ENCODE data around the gene HVCN1.

The HVCN1 gene

DNA sequence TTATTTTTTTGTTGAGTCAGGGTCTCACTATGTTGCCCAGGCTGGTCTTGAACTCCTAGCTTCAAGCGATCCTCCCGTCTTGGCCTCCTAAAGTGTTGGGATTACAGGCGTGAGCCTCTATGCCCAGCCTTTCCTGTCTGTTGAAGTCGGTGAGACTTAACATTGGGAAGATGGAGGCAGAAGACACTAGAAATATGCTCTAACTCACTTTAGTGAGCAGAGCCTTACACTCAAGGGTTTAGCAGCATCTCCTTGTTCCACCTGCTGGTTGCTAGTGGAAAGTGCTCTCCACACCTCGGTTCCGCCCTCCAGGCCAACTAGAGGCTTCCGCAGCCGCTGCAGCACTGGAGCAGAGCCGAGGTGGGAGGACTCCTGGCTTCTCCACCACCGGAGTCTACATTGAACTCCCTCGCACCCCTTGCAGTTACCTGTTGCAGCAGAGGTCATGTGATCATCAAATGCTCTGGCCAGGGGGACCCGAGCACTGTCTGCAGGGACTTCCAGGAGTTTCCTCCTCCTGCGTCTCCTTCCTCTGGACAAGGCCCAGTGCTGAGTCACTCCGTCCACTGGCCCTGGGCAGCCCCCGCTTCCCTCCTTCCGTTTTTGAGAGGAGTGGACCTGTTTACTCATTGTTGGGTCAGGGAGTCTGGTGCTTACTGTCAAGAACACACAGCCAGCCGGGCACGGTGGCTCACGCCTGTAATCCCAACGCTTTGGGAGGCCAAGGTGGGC lies 9.4 kb upstream of the HVCN1 start:
- peak; percentile 94 for ATAC-seq
- TF ChIP-seq CREB5 (CRISPR knock-in tag; IDR thresholded peaks at IDR 0.05; ENCODE audit: low read depth), result no peak
- TF ChIP-seq ZNF70 (CRISPR knock-in tag; IDR thresholded peaks at IDR 0.05), result no peak
- TF ChIP-seq SNAI2 (CRISPR knock-in tag; IDR thresholded peaks at IDR 0.05), result no peak
- no peak for TF ChIP-seq ZFP3 (CRISPR knock-in tag; IDR thresholded peaks at IDR 0.05)
- no peak for TF ChIP-seq TSHZ2 (CRISPR knock-in tag; IDR thresholded peaks at IDR 0.05)
- TF ChIP-seq ZFP30 (CRISPR knock-in tag; IDR thresholded peaks at IDR 0.05), result no peak
- no peak for TF ChIP-seq ZNF8 (CRISPR knock-in tag; IDR thresholded peaks at IDR 0.05)
- no peak for TF ChIP-seq CSRNP3 (CRISPR knock-in tag; IDR thresholded peaks at IDR 0.05)
- TF ChIP-seq ESRRG (CRISPR knock-in tag; IDR thresholded peaks at IDR 0.05), result no peak
- TF ChIP-seq ISL1 (CRISPR knock-in tag; IDR thresholded peaks at IDR 0.05), result no peak
- no peak for TF ChIP-seq OSR1 (CRISPR knock-in tag; IDR thresholded peaks at IDR 0.05)
- no peak for TF ChIP-seq ZC3H10 (CRISPR knock-in tag; IDR thresholded peaks at IDR 0.05)
- TF ChIP-seq ZNF565 (CRISPR knock-in tag; conservative IDR thresholded peaks at IDR 0.05; ENCODE audit: low read depth), result no peak
- no peak for TF ChIP-seq RARB (CRISPR knock-in tag; IDR thresholded peaks at IDR 0.05)
- no peak for TF ChIP-seq BACH2 (CRISPR knock-in tag; IDR thresholded peaks at IDR 0.05; ENCODE audit: borderline replicate concordance)
- no peak for TF ChIP-seq TOX (CRISPR knock-in tag; IDR thresholded peaks at IDR 0.05; ENCODE audit: borderline replicate concordance)
- no peak for TF ChIP-seq TCF4 (CRISPR knock-in tag; IDR thresholded peaks at IDR 0.05; ENCODE audit: borderline replicate concordance)

DNA sequence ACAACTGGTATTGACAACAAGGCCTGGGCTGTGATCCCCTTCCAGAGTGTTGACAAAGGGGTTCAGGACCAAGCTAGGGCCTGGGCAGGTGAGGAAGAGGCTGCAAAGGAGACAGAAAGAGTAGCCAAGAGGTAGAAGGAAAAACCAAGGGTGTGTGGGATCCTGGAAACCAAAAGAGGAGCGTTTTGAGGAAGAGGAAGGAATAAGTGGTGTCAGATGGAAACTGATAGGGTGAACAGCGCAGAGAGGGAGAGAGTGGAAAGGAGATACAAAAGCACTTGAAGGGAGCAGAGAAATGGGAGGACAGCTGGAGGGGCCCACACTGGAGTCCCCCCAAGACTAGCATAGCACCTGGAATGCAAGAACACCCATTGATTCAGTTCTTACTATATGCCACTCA lies 8.3 kb upstream of the HVCN1 start:
- TF ChIP-seq TCF4 (CRISPR knock-in tag; IDR thresholded peaks at IDR 0.05; ENCODE audit: borderline replicate concordance), result no peak
- TF ChIP-seq OSR1 (CRISPR knock-in tag; IDR thresholded peaks at IDR 0.05), result no peak
- TF ChIP-seq CSRNP3 (CRISPR knock-in tag; IDR thresholded peaks at IDR 0.05), result no peak
- no peak for TF ChIP-seq ZNF70 (CRISPR knock-in tag; IDR thresholded peaks at IDR 0.05)
- no peak for TF ChIP-seq CREB5 (CRISPR knock-in tag; IDR thresholded peaks at IDR 0.05; ENCODE audit: low read depth)
- TF ChIP-seq GLIS3 (CRISPR knock-in tag; IDR thresholded peaks at IDR 0.05), result no peak
- TF ChIP-seq, protein P1, sequence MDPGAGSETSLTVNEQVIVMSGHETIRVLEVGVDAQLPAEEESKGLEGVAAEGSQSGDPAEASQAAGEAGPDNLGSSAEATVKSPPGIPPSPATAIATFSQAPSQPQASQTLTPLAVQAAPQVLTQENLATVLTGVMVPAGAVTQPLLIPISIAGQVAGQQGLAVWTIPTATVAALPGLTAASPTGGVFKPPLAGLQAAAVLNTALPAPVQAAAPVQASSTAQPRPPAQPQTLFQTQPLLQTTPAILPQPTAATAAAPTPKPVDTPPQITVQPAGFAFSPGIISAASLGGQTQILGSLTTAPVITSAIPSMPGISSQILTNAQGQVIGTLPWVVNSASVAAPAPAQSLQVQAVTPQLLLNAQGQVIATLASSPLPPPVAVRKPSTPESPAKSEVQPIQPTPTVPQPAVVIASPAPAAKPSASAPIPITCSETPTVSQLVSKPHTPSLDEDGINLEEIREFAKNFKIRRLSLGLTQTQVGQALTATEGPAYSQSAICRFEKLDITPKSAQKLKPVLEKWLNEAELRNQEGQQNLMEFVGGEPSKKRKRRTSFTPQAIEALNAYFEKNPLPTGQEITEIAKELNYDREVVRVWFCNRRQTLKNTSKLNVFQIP (CRISPR knock-in tag; IDR thresholded peaks at IDR 0.05; ENCODE audit: borderline replicate concordance, low read depth), result no peak
- TF ChIP-seq TOX (CRISPR knock-in tag; IDR thresholded peaks at IDR 0.05; ENCODE audit: borderline replicate concordance), result no peak
- TF ChIP-seq BACH2 (CRISPR knock-in tag; IDR thresholded peaks at IDR 0.05; ENCODE audit: borderline replicate concordance), result no peak
- TF ChIP-seq ZFP30 (CRISPR knock-in tag; IDR thresholded peaks at IDR 0.05), result no peak
- no peak for TF ChIP-seq ZC3H10 (CRISPR knock-in tag; IDR thresholded peaks at IDR 0.05)
- TF ChIP-seq ZNF565 (CRISPR knock-in tag; conservative IDR thresholded peaks at IDR 0.05; ENCODE audit: low read depth), result no peak
- no peak for TF ChIP-seq RARB (CRISPR knock-in tag; IDR thresholded peaks at IDR 0.05)
- no peak for TF ChIP-seq CSDC2 (CRISPR knock-in tag; IDR thresholded peaks at IDR 0.05)
- TF ChIP-seq ESRRG (CRISPR knock-in tag; IDR thresholded peaks at IDR 0.05), result no peak
- TF ChIP-seq ZFP3 (CRISPR knock-in tag; IDR thresholded peaks at IDR 0.05), result no peak
- no peak for TF ChIP-seq ZNF8 (CRISPR knock-in tag; IDR thresholded peaks at IDR 0.05)
- TF ChIP-seq ISL1 (CRISPR knock-in tag; IDR thresholded peaks at IDR 0.05), result no peak
- TF ChIP-seq ARNTL (CRISPR knock-in tag; IDR thresholded peaks at IDR 0.05; ENCODE audit: borderline replicate concordance, low read depth), result no peak
- ATAC-seq, result no peak

Measured in SK-N-SH treated with all-trans-retinoic acid at 6 μM for 48 hours (cell line).